GM19397 (cell line): ENCODE data around the gene MYO18A.

ENCODE experiments used
- ATAC-seq: cut with Tn5 transposase; IDR thresholded peaks from one replicate; pipeline ENCODE4 v1.9.1; 2021; ENCODE audit warnings: mild to moderate bottlenecking, moderate library complexity; ENCODE audit not compliant: unreplicated experiment

Gene MYO18A

GRCh38 chr17:29062215-29062614 is 118.0 kb downstream of the MYO18A start:
- no peak for ATAC-seq

GRCh38 chr17:29061036-29061435 is 119.2 kb downstream of the MYO18A start:
- no peak for ATAC-seq

GRCh38 chr17:29060475-29060874 is 119.7 kb downstream of the MYO18A start:
- ATAC-seq, result no peak

- ATAC-seq, result no peak
Measured at GRCh38 chr17:29059281-29059680, 120.9 kb downstream of the MYO18A start.

- ATAC-seq, result no peak
Measured at GRCh38 chr17:29058391-29058790, 121.8 kb downstream of the MYO18A start.

GRCh38 chr17:29057361-29057760 is 122.8 kb downstream of the MYO18A start:
- no peak for ATAC-seq

- ATAC-seq, result no peak
Measured at GRCh38 chr17:29054835-29055234, 125.4 kb downstream of the MYO18A start.

GRCh38 chr17:29051731-29052130 is 128.5 kb downstream of the MYO18A start:
- ATAC-seq, result no peak

GRCh38 chr17:29051194-29051593 is 129.0 kb downstream of the MYO18A start:
- no peak for ATAC-seq

GRCh38 chr17:29050176-29050575 is 130.0 kb downstream of the MYO18A start:
- no peak for ATAC-seq

- no peak for ATAC-seq
Measured at GRCh38 chr17:29049541-29050145, 130.6 kb downstream of the MYO18A start.

- no peak for ATAC-seq
Measured at GRCh38 chr17:29048440-29049368, 131.5 kb downstream of the MYO18A start.

- ATAC-seq, result no peak
Measured at GRCh38 chr17:29046473-29046839, 133.7 kb downstream of the MYO18A start.

GRCh38 chr17:29045734-29046472 is 134.3 kb downstream of the MYO18A start:
- ATAC-seq, result no peak

GRCh38 chr17:29045026-29045425 is 135.2 kb downstream of the MYO18A start:
- no peak for ATAC-seq

GRCh38 chr17:29043539-29044145 is 136.6 kb downstream of the MYO18A start:
- ATAC-seq, result no peak

GRCh38 chr17:29042679-29043538 is 137.3 kb downstream of the MYO18A start, which contains the start of gene PIPOX:
TSS of gene PIPOX (plus strand) at chr17:29043141. CDS start at chr17:29043226, 85 bp downstream.
- ATAC-seq, result no peak

- no peak for ATAC-seq
Measured at GRCh38 chr17:29042026-29042678, 138.0 kb downstream of the MYO18A start.

GRCh38 chr17:29041571-29041970 is 138.6 kb downstream of the MYO18A start:
- ATAC-seq, result no peak

- no peak for ATAC-seq
Measured at GRCh38 chr17:29041091-29041490, 139.1 kb downstream of the MYO18A start.
